OCI-LY1 (cell line): Measurements from ENCODE around the gene OR8S1.
"Not testable (repeated sequence)": the region's sequence is repeated elsewhere in the genome, so short reads cannot be mapped to it uniquely, and the experiment has no call there.

ENCODE experiments used
- EZH2 ChIP-seq: fragments of 200-600 bp; sonication (generic), shearing (Covaris generic); IDR thresholded peaks from 2 replicates; pipeline ENCODE4 v1.8.0; 2017; ENCODE audit warnings: borderline replicate concordance, mixed run types, mild to moderate bottlenecking, antibody characterized with exemption, low read length, moderate library complexity, mixed read lengths
- TF ChIP-seq, protein P1 (sequence below): fragments of 200-600 bp; sonication (generic), shearing (Covaris generic); IDR thresholded peaks from 2 replicates; pipeline ENCODE4 v1.5.1; 2017; ENCODE audit warnings: mild to moderate bottlenecking, antibody characterized with exemption, low read length, moderate library complexity, mixed read lengths

GRCh38 chr12:48547012-48547411 lies 21.6 kb downstream of the OR8S1 start:
- TF ChIP-seq, protein P1, sequence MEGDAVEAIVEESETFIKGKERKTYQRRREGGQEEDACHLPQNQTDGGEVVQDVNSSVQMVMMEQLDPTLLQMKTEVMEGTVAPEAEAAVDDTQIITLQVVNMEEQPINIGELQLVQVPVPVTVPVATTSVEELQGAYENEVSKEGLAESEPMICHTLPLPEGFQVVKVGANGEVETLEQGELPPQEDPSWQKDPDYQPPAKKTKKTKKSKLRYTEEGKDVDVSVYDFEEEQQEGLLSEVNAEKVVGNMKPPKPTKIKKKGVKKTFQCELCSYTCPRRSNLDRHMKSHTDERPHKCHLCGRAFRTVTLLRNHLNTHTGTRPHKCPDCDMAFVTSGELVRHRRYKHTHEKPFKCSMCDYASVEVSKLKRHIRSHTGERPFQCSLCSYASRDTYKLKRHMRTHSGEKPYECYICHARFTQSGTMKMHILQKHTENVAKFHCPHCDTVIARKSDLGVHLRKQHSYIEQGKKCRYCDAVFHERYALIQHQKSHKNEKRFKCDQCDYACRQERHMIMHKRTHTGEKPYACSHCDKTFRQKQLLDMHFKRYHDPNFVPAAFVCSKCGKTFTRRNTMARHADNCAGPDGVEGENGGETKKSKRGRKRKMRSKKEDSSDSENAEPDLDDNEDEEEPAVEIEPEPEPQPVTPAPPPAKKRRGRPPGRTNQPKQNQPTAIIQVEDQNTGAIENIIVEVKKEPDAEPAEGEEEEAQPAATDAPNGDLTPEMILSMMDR, result not testable (repeated sequence)
- not testable (repeated sequence) for TF ChIP-seq EZH2
